Stimulated activated CD4-positive, alpha-beta T cell treated with anti-CD3 and anti-CD28 coated beads, TNF-alpha, amount 100 ng/mL, for 4 hours (primary cell): Measurements from ENCODE around the gene TRIM69.
A peak's percentile ranks its signal among the peaks of the same experiment; 100 is the strongest.
"Not testable (repeated sequence)": the region's sequence is repeated elsewhere in the genome, so short reads cannot be mapped to it uniquely, and the experiment has no call there.

Experiments used
- DNase-seq, 3 experiments: peaks; one replicate each; pipeline ENCODE4 v3.0.0-alpha.2; 2020; ENCODE audit warnings: low read depth in 3 of 3

Gene TRIM69

DNA sequence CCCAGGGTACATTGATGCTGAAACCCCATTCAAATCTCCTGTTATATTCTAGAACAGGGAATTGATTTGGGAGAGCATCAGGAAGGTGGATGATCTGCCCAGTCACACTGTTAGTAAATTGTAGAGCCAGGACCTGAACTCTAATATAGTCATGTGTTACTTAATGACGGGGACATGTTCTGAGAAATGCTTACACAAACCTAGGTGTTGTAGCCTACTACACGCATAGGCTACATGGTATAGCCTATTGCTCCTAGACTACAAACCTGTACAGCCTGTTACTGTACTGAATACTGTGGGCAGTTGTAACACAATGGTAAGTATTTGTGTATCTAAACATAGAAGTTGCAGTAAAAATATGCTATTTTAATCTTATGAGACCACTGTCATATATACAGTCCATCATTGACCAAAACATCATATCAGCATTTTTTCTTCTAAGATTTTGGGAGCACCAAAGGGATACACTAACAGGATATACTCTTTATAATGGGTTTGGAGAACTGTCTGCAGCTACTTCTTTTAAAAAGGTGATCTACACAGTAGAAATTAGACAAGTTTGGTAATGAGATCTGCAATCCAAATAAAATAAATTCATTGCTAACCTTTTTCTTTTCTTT lies 19.2 kb upstream of the TRIM69 start:
- DNase-seq, result no peak

DNA sequence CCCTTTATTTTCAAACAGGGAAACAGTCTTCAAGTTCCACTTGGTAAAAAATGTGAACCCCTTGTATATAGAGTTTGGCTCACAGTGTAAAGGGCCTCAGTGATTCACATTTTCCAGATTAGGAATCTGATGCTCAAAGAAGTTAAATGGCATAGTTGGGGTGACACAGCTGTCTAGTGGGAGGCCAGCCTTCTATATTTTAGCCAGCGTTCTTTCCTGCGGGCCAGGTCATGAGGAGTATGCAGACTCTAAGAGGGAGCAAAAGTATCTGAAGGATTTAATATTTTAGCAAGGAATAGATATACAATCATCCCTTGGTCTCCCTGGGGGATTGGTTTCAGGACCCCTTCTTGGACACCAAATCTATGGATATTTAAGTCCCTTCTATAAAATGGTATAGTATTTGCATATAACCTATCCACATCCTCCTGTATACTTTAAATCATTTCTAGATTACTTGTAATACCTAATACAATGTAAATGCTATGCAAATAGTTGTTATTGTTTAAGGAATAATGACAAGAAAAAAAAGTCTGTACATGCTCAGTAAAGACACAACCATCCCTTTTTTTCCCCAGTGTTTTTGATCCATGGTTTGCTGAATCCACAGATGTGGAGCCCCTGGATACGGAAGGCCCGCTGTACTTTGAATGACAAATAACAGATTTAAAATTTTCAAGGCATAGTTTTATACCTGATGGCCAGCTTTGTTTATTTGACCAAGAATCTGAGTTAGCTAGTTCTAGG lies 18.0 kb upstream of the TRIM69 start:
- DNase-seq, result no peak

DNA sequence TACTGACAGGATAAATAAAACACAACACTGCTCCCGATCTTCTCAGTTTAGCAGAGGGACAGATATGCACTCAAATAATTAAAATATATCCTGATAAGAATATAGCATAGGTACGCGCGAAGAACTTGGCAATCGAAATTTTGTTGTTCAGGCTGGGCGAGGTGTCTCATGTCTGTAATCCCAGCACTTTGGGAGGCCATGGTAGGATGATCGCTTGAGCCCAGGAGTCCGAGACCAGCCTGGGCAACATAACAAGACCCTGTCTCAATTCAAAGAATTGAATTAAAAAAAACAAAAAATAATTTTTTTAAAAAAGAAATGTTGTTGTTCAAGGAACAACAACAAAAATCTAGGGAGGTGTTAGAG lies 17.4 kb upstream of the TRIM69 start:
- DNase-seq, result no peak

DNA sequence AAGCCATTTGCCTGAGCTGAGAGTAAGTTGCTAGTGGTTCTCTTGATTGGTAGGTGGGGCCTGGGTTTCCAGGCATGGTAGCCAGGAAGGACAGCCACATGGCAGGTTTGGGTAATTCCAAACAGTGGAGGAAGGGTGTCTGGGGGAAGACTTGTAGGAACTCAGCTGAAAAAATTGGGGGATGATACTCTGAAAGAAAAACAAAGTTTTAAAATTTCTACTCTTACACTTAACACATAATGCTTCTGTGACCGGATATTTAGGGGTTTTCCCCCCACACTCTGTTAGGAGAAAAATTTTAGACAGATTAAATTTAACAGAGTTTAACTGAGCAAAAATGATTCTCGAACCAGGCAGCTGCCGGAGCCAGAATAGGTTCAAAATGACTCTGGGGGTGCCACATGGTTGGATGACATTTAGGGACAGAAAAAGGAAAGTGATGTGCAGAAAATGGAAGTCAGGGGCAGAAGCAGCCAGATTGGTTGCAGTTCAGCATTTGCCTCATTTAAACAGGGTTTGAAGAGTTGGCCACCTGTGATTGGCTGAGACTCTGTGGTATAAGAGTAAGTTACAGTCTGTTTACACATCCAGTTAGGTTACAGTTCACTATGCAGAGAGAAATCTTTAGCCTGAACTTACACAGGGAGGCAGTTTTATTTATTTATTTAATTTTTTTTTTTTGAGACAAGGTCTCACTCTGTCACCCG lies 16.9 kb upstream of the TRIM69 start:
- DNase-seq, result peak in 2 of 3 experiments; percentile 21 to 24

DNA sequence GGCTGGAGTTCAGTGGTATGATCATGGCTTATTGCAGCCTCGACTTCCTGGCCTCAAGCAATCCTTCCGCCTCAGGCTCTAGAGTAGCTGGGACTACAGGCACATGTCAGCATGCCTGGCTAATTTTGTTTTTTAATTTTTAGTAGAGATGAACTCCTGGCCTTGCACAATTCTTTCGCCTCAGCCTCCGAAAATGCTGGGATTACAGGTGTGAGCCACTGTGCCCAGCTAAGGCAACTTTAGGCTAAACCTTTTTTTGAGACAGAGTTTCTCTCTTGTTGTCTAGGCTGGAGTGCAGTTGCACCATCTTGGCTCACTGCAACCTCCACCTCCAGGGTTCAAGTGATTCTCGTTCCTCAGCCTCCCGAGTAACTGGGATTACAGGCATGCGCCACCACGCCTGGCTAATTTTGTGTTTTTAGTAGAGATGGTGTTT lies 16.3 kb upstream of the TRIM69 start:
- peak in 1 of 3 experiments; percentile 14 for DNase-seq

DNA sequence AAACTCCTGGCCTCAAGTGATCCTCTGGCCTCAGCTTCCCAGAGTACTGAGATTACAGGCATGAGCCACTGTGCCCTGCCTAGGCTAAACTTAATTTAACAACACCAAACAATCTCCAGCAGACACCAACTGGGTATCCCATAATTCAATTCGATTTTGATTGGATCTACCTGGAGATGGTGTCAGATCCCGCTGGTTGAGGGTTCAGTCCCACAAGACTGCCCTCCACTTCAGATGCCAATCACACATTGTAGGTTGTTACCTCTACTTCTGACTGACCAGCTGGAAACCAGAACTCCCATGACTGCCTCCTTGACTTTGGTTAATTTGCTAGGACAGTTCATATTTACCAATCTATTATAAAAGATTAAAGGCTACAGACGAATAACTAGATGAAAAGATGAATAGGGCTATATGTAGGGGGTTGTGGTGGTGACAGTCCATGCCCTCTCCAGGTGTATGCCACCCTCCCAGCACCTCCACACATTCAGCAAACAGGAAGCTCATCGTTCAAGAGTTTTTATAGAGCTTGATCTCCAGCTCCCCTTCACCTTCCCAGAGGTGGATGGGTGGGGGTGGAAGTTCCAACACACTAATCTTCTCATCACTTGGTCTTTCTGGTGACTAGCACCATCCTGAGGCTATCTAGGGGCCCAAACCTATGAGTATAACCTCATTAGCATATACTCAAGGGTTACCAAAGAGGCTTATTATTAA lies 15.7 kb upstream of the TRIM69 start:
- DNase-seq, result no peak

DNA sequence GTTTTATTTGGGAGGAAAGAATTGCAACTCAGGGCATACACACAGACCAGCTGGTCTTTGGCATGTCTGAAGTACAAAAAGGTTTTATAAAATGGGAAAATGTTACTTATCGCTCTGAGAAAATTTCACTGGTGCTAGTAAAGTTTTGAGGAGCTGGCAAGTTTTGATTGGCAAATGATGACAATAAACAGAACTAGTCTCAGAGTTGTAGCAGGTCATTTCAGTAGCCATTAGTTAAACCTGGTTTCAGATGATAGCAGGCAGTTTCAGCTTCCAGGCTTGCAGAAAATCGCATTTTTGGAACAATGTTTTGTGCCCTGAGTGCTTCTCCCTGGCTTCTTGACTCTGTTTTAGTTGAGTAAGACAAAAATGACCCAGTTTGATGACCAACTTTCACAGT lies 14.3 kb upstream of the TRIM69 start:
- DNase-seq, result no peak

DNA sequence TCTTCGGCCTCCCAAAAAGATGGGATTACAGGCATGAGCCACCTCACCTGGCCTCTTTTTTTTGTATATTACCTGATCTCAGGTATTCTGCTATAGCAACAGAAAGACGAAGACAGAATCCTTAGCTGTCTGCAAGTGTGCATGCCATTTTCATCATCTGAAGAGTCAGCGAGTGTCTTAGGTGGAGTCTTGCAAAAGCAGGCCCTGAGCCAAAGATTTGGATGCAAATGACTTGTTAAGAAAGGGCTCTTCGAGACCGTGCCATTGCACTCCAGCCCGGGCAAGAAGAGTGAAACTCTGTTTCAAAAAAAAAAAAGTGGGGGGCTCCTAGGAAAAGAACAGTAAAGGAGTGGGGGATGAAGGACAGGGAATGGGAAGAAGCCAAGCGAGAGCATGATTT lies 10.2 kb upstream of the TRIM69 start:
- DNase-seq, result no peak

DNA sequence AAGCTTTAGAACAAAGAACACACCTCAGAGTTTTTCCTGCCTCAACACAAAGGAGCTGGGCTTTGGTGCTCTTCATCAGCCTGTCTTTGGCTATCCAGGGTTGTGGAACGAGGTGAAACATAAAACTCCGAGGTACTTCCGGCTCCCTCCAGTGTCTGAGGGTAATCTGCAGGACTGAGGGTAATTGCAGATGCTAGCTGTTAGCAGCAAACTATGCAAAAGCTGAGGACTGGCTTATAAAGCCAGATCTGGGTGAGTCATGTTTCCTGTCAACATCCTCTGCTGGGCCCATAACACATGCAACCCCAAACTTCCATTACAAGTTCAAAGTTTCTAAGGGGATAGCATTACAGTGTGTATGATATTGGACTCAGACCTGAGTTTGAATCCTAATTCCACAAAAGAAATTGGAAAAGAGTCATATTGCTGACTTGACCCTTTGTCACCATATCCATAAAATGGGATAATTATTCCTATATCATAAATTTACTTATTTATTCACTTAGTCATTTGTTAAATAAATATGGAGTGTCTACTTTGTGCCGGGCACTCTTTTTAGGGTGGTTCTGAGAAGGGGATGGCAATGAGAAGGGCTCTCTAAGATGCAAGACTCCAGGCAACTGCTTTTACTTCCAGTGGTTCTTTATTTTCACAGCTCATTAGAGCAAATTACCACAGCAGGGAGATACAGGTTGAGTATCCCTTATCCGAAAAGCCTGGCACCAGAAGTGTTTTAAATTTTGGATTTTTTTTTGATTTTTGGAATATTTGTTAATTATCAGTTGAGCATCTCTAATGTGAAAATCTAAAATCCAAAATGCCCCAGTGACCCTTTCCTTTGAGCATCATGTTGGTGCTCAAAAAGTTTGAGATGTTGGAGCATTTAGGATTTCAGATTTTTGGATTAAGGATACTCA lies 9.5 kb upstream of the TRIM69 start:
- peak in 2 of 3 experiments; percentile 46 to 68 for DNase-seq

DNA sequence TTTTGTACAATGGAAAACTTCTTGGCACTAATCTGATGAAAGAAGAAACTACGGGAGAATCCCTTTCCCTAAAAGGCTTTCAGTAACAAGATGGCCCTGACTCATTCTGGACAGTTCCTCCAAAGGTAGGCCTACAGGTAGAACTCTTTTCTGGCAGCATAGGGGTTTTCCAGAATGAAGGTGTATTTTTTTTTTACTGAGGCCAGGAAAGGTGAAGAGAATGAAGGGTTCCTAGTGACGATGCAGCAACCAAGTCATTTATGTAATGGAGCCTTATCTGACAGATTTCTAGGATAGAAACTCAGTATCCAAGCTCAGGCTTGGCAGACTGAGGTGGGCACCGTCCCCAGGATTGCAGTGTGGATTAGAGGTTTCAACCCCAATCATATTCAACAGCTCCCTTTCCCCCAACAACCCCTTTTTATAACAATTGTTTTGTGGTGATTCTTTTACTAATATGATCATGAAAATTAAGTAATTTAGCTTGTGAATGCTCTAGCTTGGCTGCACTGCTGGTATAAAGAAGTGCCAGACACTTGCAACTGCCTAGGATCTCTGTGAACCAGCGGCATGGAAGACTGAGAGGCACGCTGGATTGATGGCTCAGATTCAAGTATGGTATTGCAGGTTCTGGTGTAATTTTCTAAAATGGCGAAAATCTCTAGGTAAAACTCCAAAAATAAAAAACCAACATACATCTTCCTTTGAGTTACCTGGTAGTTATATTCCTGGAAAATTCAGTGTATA lies 8.7 kb upstream of the TRIM69 start:
- DNase-seq, result no peak

DNA sequence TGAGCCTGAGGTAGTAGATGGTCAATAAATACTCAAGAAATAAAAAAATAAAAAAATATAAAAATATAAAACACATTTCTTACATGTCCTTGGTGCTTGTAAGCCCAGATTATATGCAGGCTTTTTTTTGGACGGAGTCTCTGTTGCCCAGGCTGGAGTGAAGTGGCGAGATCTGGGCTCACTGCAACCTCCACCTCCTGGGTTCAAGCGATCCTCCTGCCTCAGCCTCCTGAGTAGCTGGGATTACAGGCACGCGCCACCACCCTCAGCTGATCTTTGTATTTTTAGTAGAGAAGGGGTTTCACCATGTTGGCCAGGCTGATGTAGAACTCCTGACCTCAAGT lies 8.1 kb upstream of the TRIM69 start:
- not testable (repeated sequence) for DNase-seq

DNA sequence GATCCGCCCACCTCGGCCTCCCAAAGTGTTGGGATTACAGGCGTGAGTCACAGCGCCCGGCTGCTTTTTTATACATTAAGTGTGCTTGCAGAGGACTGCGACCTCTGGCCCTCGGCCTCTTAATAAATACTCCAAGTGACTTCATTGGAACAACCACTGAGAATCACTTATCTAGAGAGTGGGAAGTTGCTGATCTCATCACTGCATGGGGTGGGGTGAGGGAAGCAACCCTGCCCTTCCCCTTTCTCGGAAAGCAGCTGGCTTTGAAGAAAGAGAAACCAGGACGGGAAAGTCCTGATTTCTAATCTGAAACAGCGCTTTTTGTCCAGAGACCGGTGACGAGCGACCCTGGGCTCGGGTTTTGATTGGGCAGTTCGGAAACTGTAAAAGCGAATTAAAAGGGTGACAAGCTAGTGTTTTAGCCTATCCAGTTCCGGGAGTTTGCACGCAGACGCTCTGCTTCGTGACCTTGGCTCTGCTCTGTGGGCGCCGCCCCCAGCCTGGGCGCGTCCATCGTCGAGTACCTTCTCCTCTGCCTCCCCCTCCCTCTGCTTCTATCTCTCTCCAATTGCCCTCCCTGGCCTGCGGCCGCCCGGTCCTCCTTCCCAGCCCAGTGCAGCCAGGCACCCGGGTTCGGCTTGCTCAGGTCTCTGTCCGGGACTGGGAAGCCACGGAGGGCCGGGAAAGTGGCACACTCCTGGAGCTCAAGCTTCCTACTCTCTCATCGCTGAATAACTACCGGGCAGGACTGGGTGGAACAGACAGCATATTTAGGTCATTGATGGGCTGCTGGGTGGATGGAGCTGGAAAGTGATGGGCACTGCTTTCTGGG lies 7.5 kb upstream of the TRIM69 start:
- peak; percentile 70 to 97 (median 95) for DNase-seq

DNA sequence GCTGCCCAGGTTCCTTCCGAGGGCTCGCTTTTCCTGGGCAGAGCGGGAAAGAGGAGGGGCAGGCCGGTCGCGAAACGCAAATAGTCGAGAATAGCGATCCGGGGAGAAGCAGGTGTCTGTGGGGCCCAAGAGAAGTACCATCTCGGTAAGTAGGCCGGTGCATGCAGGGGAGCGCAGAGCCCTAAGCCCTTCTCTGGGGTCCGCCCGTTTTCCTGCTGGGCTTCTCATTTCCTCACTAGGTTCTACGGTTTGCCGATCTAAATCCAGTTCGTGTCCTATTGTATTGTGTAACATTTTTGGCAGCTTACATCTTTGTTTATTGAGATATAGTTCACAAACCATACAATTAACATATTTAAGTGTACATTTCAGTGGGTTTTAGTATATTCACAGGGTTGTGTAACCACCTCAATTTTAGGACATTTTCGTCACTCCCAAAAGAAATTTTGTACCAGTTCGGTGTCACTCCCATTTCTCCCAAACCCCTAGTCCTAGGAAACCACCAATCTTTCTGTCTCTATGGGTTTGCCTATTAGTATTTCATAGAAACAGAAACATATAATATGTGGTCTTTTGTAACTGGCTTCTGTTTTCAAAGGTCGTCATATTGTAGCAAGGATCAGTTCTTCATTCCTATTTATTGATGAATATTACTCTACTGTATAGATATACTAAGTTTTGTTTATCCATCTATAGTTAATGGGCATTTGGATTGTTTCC lies 6.8 kb upstream of the TRIM69 start:
- peak in 2 of 3 experiments; percentile 22 to 34 for DNase-seq

DNA sequence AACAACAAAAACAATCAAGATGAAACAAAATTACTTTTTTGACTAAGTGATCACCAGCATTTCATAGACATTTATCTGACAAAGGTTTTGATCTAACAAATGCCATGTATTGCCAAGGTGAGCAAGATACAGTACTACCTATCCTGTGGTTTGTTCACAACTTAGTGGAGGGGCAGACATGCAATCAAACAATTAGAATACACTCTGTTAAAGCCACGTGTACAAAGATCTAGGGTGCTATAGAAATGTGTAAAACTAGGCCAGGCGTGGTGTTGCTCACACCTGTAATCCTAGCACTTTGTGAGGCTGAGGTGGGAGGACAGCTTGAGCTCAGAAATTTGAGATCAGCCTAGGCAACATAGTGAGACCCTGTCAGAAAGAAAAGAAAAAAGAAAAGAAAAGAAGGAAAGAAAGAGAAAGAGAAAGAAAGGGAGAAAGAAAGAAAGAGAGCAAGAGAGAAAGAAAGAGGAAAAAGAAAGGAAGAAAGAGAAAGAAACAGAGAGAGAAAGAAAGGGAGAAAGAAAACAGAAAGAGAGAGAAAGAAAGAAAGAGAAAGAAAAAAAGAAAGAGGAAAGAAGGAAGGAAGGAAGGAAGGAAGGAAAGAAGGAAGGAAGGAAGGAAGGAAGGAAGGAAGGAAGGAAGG lies 1.4 kb upstream of the TRIM69 start:
- no peak for DNase-seq

DNA sequence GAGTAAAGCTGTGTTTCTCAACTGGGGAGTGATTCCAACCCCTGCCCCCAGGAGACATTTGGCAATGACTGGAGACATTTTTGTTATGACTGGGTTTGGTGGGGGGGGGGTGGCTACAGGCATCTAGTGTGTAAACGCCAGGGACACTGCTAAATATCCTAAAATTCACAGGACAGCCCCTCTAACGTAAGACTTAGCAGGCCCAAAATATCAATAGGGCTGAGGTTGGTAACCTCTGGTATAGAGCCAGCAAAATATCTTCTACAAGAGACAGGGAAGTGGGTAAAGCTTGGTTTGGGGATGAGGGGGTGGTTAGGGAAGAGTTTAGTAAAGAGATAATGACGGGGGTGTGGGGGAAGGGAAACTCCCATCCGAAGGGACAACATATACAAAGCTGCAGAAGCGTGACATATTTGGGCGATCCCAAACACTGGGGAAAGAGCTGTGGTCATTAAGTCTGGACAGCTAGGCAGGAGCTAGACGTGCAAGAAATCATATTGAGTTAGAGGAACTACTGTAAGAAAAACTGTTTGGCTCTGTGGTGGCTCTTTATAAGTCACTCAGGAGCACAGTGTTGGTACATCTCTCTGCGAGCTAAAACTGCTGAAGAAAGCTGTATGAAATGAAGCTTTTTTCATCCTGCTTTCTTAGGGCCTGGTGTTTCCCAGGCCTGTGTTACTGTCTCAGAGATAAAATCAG lies 697 bp upstream of the TRIM69 start:
- peak in 1 of 3 experiments; percentile 15 for DNase-seq

DNA sequence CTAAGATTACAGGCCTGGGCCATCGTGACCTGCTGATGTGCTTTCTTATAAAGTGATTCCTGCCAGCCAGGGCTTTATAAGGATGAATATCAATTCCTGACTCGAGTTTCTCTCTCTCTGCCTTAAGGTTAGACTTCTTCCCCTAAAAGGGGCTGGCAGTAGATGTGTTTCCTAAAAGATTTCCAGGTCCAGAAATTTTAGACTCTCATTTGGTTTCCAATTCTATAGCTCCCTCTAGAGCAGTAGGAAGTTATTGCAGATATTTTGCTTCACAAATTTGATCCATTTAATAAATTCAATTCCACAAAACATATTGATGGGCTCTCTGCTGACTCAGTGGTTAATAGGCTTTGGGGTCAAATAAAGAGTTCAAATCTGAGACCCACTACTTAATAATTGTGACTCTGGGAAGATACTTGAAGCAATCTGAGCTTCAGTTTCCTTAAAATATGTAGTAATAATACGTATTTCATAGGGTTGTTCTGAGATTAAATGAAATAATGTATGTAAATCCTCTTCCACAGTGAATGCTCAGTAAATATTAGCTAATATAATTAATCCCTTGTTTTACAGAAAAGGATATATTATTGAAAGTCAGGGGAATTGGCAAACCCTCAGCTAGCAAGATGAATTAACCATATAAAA lies 2.1 kb downstream of the TRIM69 start:
- no peak for DNase-seq

DNA sequence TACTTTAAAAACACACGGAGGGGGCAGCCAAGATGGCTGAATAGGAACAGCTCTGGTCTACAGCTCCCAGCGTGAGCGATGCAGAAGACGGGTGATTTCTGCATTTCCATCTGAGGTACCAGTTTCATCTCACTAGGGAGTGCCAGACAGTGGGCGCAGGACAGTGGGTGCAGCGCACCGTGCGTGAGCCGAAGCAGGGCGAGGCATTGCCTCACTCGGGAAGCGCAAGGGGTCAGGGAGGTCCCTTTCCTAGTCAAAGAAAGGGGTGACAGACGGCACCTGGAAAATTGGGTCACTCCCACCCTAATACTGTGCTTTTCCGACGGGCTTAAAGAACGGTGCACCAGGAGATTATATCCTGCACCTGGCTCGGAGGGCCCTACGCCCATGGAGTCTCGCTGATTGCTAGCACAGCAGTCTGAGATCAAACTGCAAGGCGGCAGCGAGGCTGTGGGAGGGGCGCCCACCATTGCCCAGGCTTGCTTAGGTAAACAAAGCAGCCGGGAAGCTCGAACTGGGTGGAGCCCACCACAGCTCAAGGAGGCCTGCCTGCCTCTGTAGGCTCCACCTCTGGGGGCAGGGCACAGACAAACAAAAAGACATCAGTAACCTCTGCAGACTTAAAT lies 3.0 kb downstream of the TRIM69 start:
- DNase-seq, result not testable (repeated sequence)
